GM18505 (cell line): ENCODE results near the gene CDKAL1.
"Not testable (repeated sequence)": the region's sequence is repeated elsewhere in the genome, so short reads cannot be mapped to it uniquely, and the experiment has no call there.

Experiments
- ATAC-seq: cut with Tn5 transposase; IDR thresholded peaks from one replicate; pipeline ENCODE4 v1.9.1; 2021; ENCODE audit not compliant: unreplicated experiment
- POLR2A ChIP-seq: IDR thresholded peaks from 4 replicates; pipeline ENCODE4 v1.6.1; 2011; ENCODE audit warnings: borderline replicate concordance; ENCODE audit not compliant: insufficient read depth, insufficient read length; ENCODE audit errors: extremely low read depth

The CDKAL1 gene

GRCh38 chr6:21186479-21187055 lies 652.3 kb downstream of the CDKAL1 start:
- TF ChIP-seq POLR2A = no peak
- ATAC-seq = no peak

GRCh38 chr6:21187485-21187884 lies 653.2 kb downstream of the CDKAL1 start:
- TF ChIP-seq POLR2A = no peak
- no peak for ATAC-seq

DNA sequence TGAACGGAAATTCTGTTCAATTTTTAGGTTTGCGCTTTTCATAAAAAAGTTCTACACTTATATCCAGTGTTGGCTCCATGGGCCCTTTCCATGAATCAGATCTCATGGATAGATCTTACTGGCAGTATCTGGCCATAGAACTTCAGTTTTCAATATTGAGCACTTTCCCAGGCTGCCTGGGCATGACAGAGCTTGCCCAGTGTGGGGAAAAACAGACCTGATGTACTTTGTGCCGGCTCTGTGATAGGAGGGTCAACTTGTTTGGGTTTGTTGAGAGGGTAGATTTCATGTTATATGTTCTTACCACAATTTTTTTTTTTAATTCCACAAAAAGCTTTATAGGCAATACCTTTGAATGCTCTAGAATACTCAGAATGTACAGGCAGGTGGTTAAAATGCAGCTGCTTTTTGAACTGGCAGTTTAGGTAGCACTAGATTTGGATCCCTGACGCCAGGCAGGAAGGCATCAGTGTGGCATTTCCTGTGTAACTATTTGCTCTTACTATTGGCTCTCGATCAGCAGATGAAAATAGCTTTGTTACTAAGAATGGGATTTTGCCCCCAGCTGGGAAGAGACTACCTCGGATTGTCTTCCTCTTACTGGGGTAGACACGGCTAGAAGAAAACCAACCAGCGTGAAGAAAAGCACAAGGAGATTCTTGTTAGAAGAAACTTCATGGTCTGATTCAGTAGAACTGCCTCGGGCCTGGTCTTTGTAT lies 654.4 kb downstream of the CDKAL1 start:
- no peak for TF ChIP-seq POLR2A
- no peak for ATAC-seq

DNA sequence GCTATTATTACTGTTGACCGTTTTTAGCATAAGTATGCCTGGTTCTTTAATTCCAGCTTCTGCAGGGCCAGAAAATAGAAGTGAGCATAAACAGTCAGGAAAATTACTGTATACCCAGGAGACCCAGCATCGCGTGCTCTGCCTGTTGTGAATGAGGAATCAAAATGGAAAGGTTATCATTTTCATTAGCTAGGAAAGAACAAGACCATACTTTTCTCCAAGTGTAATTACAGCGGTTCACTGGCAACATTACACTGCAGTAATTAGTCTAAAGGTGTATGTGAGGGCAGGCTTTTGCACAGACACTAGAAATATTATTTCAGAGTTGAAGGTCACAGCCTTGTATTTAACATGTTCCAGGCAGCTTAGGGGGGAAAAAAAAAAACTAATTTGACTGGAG lies 655.5 kb downstream of the CDKAL1 start:
- no peak for TF ChIP-seq POLR2A
- ATAC-seq = no peak

GRCh38 chr6:21190701-21191100 lies 656.4 kb downstream of the CDKAL1 start:
- TF ChIP-seq POLR2A = no peak
- ATAC-seq = no peak

DNA sequence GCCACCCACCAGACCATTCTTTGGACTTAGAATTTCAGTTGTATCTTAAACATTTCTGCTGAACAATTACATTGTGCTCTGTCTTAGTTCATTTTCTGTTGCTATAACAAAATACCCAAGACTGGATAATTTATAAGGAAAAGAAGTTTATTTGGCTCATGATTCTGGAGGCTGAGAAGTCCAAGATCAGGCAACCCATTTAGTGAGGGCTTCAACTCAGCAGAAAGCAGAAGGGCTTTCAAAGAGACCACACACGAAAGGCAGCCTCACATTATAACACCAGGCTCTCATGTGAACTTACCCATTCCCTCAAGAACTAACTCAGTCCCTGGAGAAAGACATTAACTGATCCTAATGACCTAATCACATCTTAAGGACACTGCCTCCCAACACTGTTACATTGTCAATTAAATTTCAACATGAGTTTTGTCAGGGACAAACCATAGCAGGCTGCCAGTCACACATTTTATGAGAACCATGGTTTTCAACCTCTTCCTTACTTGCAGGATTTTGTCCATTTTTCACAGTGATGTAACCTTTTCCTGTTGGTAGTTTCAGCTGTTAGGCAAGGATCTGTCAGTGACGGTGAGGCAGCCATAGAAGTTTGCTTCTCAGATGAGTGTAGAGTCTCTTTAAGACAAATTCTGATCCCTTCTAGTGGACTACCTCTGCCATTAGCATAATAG lies 659.7 kb downstream of the CDKAL1 start:
- ATAC-seq = no peak
- no peak for TF ChIP-seq POLR2A

DNA sequence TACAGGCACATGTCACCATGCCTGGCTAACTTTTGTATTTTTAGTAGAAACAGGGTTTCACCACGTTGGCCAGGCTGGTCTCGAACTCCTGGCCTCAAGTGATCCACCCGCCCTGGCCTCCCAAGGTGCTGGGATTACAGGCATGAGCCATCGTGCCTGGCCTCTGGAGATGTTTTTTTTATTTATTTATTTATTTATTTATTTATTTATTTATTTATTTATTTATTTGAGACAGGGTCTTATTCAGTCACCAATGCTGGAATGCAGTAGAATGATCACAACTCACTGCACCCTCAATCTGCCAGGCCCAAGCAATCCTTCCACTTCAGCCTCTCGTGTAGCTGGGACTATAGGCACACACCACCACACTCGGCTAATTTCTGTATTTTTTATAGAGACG lies 661.0 kb downstream of the CDKAL1 start:
- not testable (repeated sequence) for ATAC-seq

- no peak for ATAC-seq
- no peak for TF ChIP-seq POLR2A
These were observed 663.9 kb downstream of the CDKAL1 start for GRCh38 chr6:21198032-21198640.

GRCh38 chr6:21199262-21199661 lies 665.0 kb downstream of the CDKAL1 start:
- no peak for TF ChIP-seq POLR2A

DNA sequence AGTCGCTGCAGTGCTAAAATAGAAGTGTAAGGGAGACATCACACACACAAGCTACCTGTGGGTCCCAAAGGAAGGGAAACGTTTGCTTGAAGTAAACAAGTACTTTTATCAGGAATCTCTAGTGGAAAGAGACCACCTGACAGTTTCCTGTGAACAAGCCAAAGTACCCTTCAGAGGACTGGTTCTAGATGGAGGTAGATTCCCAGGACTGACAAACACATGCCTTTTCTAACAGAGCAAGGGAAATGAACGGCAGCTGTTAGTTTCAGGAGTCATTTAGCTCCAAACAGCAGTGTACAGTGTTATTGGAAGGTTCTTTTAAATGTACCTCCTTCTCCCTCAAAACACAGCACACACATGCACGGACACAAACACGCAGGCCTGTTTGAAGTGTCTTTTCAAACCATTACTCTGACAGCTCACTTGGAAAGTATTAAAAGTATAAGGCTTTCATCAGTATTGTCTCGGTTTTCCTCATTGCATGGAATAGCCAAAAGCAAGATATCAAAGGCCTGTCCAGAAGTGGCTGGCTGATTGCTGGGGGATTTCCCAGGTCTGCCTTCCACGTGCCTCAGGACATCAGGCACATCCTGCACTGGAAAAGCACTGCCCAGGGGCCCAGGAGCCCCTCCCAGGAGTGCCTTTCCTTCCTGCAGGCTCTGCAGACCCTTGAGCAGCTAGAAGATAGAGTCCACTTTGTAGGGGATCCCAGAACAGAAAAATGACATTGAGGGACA lies 666.0 kb downstream of the CDKAL1 start:
- no peak for TF ChIP-seq POLR2A
- ATAC-seq = no peak

More at GRCh38 chr6:21199262-21199661, 665.0 kb downstream of the CDKAL1 start:
- ATAC-seq = no peak

DNA sequence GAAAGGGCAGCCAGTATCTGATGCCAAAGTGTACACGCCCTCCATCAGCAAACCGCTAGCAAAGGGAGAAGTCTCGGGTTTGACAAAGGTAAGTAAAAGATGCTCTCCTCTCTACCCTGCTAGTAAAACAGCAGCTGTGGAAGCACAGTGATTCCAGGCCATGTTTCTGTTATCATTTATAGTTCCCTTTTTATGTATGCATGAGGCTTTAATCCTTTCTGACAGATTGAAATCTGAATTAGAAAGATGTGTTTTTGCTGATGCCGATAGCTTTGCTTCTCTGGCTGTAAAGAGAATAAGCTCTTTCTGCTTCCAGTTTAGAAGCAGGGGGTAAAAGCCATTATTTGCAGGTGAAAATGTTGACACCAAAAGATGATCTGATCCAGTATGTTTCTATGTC lies 666.9 kb downstream of the CDKAL1 start:
- no peak for ATAC-seq
- TF ChIP-seq POLR2A = no peak

GRCh38 chr6:21201637-21202350 lies 667.5 kb downstream of the CDKAL1 start:
- no peak for TF ChIP-seq POLR2A

More at GRCh38 chr6:21201637-21202350, 667.5 kb downstream of the CDKAL1 start:
- ATAC-seq = no peak
